Measurements from ENCODE around the gene GNAI3.

DNA sequence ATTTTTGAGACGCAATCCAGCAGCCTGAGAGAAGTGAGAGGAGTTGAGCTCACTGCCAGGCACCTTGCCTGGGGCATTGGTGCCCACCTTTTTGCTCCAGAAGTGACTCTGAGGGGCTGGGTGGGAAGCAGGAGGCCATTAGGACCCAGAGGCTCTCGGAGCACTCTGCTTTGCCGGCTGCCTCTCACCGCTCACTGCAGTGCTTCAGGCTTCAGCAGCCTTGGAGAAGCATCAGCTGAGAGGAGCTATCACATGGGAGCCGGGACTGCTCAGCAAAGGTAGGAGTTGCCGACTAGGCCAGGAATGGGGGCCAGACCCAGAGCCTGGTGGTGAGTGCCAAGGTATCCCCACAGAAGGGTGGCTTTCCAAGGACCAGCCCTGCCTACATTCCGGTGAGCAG lies 8.7 kb upstream of the GNAI3 start, which contains the start of gene GPR61:
- TF ChIP-seq, protein P1, sequence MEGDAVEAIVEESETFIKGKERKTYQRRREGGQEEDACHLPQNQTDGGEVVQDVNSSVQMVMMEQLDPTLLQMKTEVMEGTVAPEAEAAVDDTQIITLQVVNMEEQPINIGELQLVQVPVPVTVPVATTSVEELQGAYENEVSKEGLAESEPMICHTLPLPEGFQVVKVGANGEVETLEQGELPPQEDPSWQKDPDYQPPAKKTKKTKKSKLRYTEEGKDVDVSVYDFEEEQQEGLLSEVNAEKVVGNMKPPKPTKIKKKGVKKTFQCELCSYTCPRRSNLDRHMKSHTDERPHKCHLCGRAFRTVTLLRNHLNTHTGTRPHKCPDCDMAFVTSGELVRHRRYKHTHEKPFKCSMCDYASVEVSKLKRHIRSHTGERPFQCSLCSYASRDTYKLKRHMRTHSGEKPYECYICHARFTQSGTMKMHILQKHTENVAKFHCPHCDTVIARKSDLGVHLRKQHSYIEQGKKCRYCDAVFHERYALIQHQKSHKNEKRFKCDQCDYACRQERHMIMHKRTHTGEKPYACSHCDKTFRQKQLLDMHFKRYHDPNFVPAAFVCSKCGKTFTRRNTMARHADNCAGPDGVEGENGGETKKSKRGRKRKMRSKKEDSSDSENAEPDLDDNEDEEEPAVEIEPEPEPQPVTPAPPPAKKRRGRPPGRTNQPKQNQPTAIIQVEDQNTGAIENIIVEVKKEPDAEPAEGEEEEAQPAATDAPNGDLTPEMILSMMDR (IDR thresholded peaks at IDR 0.05) = no peak
- no peak for TF ChIP-seq POLR2A (IDR thresholded peaks at IDR 0.05)

All from vagina (tissue), 2 donors.